IPS-18c (cell line): ENCODE results near the gene GAL3ST3.
"Not testable (repeated sequence)": the region's sequence is repeated elsewhere in the genome, so short reads cannot be mapped to it uniquely, and the experiment has no call there.

ENCODE experiments used
- H3K4me3 ChIP-seq: 2 replicates; pipeline ENCODE4 v1.7.0; 2013; ENCODE audit warnings: low read depth, mild to moderate bottlenecking, low read length, moderate library complexity; ENCODE audit not compliant: insufficient read depth
- H3K9me3 ChIP-seq: one replicate; pipeline ENCODE4 v1.6.1; 2013; ENCODE audit warnings: mild to moderate bottlenecking, low read length, moderate library complexity; ENCODE audit not compliant: control insufficient read depth, insufficient read depth

Gene GAL3ST3

DNA sequence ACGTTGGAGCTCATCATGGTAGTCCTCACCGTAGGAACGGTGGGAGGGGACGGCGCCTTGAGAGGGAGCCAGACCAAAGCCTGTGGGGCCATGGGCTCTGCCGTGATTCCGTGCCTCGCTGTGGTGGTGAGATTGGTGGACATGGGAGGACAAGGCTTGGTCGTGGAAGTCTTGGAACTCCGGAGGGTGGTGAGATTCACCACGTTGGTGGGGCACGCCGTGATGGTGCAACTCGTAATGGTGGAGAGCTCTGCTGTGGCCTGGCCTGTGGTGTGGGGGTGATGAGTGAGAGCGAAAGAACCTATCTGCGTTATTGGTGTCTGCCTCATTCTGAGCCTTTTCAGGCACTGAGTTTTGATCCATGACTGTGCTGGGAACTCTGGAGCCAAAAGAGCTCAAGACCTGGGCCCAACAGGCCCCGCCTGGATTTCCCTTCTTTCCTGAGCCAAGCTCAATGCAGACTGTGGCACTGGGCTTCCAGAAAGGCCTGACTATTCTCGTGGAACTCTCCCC lies 22.9 kb downstream of the GAL3ST3 start, which contains the start of gene CATSPER1:
Gene CATSPER1, minus strand, starts transcription at position 463 of the 513 bp plus-strand sequence. Its CDS starts 100 bp downstream, at position 363.
- H3K9me3 ChIP-seq, result no peaks in the 10 kb centered on the region
- H3K4me3 ChIP-seq, result no peak within 1 kb of the TSS

DNA sequence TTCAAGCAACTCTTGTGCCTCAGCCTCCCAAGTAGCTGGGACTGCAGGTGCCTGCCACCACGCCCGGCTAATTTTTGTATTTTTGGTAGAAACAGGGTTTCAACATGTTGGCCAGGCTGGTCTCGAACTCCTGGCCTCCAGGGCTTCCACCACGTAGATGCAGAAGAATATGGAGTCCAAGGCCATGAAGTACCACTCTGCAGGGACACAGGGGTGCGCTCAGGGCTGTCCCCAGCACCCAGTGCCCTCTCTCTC lies 25.8 kb downstream of the GAL3ST3 start:
- H3K4me3 ChIP-seq, H3K9me3 ChIP-seq: not testable (repeated sequence)

DNA sequence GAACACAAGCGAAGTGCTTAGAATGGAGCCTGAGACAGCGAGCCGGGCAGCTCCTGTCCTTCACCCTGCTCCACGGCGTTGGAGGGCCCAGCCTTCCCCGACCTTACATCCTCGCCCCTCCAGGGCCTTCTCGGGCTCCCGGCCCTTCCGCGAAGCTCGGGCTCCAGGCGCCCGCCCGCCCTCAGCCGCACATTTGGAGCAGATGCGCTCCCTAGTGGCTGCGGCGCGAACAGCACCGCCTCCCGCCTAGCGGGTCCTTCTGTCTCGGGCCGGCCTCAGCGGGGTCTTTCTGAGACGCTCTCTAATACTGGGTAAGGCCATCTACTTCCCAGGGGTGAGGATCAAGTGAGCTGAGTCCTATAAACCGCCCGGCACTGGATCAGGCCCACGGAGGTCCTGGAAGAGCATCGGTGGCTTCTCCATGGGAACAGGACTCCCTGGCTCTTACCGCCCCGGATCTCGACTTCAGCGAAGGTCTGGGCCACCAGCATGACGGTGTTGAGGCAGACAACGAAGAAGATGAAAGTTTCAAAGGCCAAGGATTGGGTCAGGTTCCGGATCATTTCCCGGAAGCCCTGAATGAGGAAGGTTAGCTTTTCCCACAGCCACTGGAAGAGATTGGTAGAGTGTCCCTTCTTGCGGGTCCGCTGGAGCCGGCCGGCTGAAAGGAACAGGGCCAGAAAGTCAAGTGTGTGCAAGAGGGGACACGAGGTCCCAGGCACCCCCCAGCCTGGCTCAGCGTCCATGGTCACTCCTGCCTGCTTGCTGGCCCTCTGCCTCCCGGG lies 26.4 kb downstream of the GAL3ST3 start:
- Histone ChIP-seq H3K4me3 (no peak overlapping the region), H3K9me3 (no peaks in the 10 kb centered on the region)

DNA sequence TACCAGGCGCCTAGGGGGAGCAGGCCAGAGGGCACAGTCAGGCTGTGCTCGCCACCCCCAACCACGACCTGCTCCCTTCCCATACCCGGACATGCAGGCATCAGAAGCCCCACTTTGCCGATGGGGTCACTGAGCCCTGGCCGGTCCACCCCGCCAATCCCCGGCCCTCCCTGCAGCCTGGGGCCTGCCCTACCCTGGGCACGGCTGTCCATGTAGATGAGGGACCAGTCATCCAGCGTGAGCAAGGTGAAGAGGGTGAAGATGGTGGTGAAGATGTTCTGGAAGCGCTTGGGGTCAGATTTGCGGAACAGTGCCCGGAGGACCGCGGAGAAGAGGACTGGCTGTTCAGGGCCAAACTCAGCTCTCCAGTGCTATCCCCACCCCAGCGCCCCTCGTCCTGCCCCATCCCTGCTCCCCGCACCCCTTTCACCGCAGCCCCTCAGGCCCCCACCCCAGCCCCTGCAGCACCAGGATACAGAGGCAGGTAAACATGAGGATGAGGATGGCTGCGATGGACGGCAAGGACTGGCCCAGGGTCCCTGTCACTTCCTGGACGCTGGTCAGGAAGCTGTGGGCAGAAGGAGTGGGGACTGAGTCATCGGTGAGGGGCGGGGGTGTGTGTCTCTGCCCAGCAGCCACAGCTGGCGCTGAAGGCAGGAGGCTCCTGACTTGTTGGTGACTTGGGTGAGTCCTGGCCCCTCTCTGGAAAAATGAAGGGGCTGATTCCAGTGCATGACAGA lies 28.2 kb downstream of the GAL3ST3 start:
- Histone ChIP-seq H3K4me3 (no peak overlapping the region), H3K9me3 (no peaks in the 10 kb centered on the region)

DNA sequence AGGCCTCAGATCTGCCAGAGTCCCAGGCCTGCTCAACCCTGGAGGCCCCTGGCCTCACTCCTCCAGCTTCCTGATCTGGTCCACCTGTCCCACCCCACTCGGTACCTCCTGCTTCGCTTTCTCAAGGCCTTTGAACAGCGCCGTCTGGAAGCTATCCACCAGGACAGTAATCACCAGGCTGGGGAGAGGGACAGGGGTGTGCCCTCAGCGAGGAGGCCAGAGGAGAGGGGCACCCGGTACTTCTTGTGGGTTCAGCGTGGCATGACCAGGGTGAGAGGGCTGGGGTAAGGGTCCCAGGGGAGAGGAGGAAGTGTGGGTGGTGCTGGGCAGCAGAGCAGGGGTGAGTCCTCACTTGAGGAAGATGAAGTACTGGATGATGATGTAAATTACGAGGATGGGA lies 28.7 kb downstream of the GAL3ST3 start:
- Histone ChIP-seq H3K4me3 (no peak overlapping the region), H3K9me3 (no peaks in the 10 kb centered on the region)

DNA sequence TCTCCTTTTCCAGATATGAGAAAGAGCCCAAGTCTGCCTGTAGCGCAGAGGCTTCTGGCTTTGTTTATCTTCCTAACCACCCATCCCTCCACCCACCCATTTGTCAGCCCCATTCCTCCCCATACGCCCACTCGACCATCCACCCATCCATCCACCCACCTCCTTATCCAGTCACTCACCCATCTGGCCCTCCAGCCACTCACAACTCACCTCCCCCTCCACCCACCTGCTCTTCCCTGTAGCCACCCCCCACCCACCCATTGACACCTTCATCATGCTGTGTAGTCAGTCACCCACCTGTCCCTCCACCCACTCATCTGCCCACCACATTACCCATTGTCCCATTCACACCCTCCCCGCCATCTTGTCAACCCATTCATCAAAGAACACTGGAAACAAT lies 31.6 kb downstream of the GAL3ST3 start:
- Histone ChIP-seq H3K4me3 (no peak overlapping the region), H3K9me3 (no peaks in the 10 kb centered on the region)

DNA sequence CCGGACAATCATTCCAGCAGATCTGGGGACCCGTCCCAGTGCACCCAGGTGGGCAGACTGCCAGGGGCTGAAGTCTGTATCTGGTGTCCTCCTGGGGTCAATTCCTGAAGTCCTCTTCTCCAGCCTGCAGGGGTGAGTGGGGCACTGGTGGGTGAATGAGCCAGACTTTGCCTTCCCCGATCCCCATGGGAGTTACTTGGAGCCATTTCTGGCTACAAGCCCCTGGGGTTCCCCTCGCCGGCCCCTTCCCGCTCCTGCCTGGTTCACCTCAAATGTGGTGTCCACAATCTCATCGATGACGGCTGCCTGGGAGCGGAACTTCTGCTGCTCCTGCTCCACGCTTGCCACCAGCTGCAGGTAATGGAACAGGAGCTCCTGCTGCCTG lies 32.2 kb downstream of the GAL3ST3 start:
- no peaks in the 10 kb centered on the region for H3K9me3 ChIP-seq
- no peak overlapping the region for H3K4me3 ChIP-seq

DNA sequence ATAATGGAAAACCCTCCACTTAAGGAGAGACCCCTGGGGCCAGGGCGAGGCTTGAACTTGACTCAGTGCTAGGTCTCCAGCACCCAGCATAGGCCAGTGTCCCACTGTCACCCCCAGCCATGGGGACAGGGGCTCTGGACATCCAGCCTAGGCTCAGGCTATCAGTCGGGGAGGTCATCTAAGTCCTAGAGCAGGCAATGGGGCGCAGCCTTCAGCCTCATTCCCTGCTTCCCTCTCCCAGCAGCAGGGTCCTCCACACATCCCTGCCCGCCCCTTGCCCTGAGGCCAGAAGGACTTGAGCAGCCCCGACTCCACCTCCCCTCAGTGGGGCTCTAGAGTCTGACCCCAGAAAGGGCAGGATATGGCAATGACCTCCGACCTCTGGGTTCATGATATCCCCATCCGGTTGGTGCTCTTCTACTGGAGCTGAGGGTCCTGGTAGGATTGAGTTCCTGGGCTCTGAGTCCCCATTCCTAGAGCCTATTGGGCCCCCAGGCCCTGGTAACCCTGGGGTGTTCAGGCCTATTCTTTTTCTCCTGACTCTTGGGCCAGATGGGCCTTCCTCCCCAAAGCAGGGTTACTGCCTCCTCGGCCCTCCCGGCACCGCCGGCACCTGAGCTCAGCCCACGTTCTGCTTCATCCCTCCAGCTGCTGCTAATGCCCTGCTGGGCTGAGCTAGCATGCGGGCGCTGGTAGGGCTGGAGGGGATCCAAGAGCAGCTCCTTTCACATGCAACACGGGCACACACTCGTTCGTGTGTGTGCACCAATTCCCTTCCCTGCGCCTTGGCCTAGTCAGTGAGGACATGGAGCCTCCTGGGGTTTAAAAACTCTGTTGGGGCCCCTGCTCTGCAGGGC lies 32.8 kb downstream of the GAL3ST3 start:
- H3K9me3 ChIP-seq, result no peaks in the 10 kb centered on the region
- no peak overlapping the region for H3K4me3 ChIP-seq

DNA sequence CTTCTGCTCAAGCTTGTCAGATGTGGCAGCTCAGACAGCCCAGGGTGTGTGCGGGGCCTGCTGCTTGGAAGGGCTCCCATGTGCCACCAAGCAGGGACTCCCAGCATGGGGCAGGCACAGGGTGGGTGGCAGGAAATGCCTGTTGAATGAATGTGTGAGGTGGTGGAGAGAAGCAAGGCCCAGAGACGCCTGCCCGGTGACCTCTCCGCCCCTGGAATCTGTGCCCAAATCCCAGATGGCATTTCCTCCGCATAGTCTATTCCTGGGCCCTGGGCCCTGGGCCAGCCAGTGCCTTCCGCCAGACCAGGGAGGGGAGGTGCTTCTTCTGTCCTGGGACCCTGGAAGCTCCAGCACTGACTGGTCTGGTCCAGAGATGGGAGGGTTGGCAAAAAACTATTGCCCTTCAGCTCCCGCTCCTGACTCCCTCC lies 33.5 kb downstream of the GAL3ST3 start:
- Histone ChIP-seq H3K4me3 (no peak overlapping the region), H3K9me3 (no peaks in the 10 kb centered on the region)

DNA sequence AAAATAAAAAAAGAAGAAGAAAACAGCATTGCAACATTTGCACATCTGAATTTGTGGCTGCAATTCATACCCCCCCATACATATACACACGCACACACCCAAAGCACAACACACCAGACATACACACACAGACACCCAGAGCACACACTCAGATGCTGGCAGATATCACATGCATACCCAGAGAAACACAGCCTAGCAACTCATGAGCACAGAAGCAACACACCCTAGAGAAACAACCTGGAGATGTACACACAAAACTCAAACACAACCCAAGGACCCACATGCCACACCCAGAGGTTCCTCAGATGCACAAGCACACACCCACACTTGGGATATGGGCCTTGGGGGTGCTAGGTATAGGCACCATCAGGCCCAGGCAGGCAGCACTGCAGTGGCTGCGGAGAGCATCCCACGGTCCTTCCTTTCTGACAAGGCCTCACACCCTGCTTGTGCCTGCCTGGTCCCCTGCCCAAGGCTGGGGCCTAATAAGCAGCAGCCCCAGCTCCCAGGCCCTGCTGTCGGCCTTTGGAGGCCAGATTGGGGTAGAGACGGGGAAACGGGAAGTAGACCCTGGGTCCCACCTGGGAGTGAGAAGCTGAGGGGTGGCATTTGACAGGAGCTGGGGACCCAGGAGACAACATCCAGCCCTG lies 34.0 kb downstream of the GAL3ST3 start:
- Histone ChIP-seq H3K9me3 (no peaks in the 10 kb centered on the region), H3K4me3 (no peak overlapping the region)

DNA sequence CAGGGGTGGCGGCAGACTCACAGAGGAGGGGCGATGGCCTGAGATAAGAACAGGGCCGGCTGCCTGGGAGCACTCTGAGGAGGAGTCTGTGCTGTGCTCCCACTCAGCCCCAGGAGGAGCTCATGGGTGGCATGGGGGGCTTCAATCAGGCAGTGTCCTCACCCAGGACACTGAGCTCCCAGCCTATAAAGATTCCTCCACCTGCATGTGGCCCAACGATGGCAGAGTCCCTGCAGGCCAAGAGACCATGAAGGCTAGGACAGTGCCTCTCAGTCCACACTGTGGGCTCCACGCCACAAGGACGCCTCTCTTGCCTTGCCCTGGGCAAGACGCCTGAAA lies 35.2 kb downstream of the GAL3ST3 start:
- Histone ChIP-seq H3K4me3 (no peak overlapping the region), H3K9me3 (no peaks in the 10 kb centered on the region)

DNA sequence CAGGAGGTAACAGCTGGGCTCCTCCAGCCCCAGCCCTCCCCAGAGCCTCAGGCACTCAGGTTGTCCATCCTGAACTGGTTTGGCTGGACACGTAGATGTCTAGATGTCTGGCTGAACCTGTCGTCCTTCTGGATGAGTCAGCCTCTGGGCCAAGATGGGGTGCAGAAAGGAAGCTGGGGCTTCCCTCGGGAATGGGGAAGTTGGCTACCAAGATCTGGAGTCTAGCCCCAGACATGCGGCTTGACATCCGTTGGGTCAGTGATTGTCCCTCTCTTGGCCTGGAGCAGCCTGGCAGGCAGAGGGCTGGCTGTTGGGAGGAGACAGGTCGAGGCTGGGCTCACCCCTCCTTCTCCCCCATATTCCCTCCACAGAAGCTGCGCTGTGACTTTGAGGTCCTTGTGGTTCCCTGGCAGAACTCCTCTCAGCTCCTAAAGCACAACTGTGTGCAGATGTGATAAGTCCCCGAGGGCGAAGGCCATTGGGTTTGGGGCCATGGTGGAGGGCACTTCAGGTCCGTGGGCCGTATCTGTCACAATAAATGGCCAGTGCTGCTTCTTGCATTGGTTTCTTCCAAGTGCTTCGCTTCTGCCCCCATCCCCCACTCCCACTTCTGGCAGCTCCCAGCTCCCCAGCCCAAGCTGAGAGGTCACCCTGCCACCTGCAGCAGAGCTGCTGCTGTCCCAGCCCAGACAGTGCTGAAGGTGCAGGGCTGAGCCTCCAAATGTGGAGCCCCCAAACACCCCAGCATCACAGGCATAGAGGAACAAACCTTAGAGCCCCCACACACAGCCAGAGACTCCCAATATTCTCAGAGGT lies 35.8 kb downstream of the GAL3ST3 start:
- Histone ChIP-seq H3K4me3 (no peak overlapping the region), H3K9me3 (no peaks in the 10 kb centered on the region)

DNA sequence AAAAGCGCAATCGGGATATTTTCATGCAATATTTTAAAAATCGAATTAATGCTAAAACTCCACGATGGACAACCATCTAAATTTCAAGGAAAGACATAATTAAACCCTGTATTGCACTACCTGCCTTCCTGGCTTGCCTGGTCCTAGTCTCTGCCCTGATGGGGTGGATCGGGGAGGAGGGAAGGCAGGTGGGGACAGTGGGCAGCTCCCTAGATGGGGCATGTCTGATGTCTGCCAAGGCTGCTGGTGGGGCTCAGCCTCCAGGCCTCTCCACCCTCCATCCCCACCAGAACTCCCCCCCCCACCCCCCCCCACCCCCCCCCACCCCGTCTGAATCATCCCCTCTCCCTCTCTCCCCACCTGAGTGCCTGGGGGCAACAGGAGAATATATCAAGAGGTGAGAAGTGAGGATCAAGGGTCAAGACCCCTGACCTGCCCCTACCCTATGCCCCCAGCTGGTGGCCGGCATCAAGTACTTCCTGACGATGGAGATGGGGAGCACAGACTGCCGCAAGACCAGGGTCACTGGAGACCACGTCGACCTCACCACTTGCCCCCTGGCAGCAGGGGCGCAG lies 36.5 kb downstream of the GAL3ST3 start:
- Histone ChIP-seq H3K4me3 (no peak overlapping the region), H3K9me3 (no peaks in the 10 kb centered on the region)

DNA sequence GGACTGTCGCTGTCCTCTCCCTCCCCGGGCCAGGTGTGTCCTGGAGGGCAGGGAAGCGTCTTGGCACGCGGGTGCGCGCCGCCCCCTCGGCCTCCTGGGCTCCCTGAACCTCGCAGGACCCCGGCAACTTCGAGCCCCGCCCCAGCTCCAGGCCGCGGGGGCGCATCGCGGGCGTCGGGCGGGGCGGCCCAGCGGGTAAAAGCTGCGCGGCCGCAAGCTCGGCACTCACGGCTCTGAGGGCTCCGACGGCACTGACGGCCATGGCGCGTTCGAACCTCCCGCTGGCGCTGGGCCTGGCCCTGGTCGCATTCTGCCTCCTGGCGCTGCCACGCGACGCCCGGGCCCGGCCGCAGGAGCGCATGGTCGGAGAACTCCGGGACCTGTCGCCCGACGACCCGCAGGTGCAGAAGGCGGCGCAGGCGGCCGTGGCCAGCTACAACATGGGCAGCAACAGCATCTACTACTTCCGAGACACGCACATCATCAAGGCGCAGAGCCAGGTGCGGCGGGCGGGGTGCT lies 37.1 kb downstream of the GAL3ST3 start, which contains the start of gene CST6:
Gene CST6, plus strand, starts transcription at position 224 of the 519 bp plus-strand sequence. Its CDS starts 37 bp downstream, at position 261.
- H3K9me3 ChIP-seq, result no peaks in the 10 kb centered on the region
- H3K4me3 ChIP-seq, result peak within 1 kb of the TSS; percentile 9; the same call in 1 of the 2 replicates

DNA sequence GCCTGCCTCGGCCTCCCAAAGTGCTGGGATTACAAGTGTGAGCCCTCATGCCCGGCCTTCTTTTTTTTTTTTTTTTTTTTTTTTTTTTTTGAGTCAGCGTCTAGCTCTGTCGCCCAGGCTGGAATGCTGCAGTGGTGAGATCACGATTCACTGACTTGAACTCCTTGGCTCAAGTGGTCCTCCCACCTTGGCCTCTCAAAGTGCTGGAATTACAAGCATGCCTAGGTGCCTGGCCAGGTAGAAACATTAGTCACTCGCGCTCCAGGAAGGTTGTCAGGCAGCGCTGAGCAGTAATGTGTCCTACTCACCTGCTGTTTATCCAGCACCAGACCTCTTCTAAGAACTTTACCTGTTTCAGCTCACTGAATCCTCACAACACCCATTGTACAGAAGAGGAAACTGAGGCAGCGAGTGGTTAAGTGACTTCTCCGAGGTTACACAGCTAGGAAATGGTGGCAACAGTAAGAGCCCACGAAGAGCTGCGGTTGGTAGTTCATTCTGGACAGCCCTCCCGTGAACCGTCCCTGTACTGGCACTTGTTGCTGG lies 37.6 kb downstream of the GAL3ST3 start:
- H3K4me3 ChIP-seq, result no peak overlapping the region
- no peaks in the 10 kb centered on the region for H3K9me3 ChIP-seq

DNA sequence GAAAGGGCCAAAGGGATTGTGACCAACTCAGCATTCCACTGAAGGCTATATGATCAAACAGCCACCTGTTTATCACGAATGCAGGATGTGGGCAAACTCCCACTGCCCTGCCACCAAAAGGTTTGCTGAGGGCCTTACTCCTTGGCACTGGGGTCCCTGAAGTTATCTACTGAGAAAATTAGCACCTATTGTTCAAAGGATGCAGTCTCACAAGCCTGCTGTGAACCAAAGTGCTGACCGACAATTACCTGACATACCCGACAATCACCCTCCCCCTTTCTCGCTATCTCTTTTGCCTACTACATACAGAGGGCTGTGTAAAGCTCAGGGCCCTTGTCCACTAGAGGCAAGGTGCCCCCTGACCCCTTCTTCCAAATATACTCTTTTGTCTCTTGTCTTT lies 38.9 kb downstream of the GAL3ST3 start:
- H3K4me3 ChIP-seq, H3K9me3 ChIP-seq: not testable (repeated sequence)
